OCI-LY3 (cell line): ENCODE data around the gene CLSTN2.

Experiments
- H2AFZ ChIP-seq: fragments of 200-600, 300-600 bp; shearing (Covaris generic); 2 replicates; pipeline ENCODE4 v1.6.0; 2014; ENCODE audit warnings: antibody characterized with exemption, low read depth, low read length
- H3K27ac ChIP-seq: fragments of 200-600, 300-600 bp; sonication (generic); 2 replicates; pipeline ENCODE4 v1.5.1; 2014; ENCODE audit warnings: mild to moderate bottlenecking, low read length, moderate library complexity, mixed read lengths
- H3K27me3 ChIP-seq: fragments of 200-600, 300-600 bp; sonication (generic); 2 replicates; pipeline ENCODE4 v1.6.1; 2014; ENCODE audit warnings: low read depth, low read length, mixed read lengths
- H3K36me3 ChIP-seq: fragments of 200-600, 300-600 bp; sonication (generic); replicated peaks from 2 replicates; pipeline ENCODE3; 2014; ENCODE audit warnings: low read depth, low read length, mixed read lengths
- H3K4me1 ChIP-seq: fragments of 300-600, 200-600 bp; sonication (generic); 2 replicates; pipeline ENCODE4 v1.6.1; 2014; ENCODE audit warnings: low read length, mixed read lengths
- H3K4me2 ChIP-seq: fragments of 200-600, 300-600 bp; sonication (generic); 2 replicates; pipeline ENCODE4 v1.6.1; 2014; ENCODE audit warnings: low read length, mixed read lengths
- H3K4me3 ChIP-seq: fragments of 300-600, 200-600 bp; sonication (generic); 2 replicates; pipeline ENCODE4 v1.5.1; 2014; ENCODE audit warnings: antibody characterized with exemption, mild to moderate bottlenecking, low read length, moderate library complexity
- H3K79me2 ChIP-seq: fragments of 300-600, 200-600 bp; shearing (Covaris generic); 2 replicates; pipeline ENCODE4 v1.6.1; 2014; ENCODE audit warnings: mild to moderate bottlenecking, low read length, mixed read lengths
- H3K9ac ChIP-seq: fragments of 300-600, 200-600 bp; shearing (Covaris generic); 2 replicates; pipeline ENCODE4 v1.6.0; 2014; ENCODE audit warnings: mild to moderate bottlenecking, low read length, moderate library complexity
- H3K9me3 ChIP-seq: fragments of 200-600, 300-600 bp; shearing (Covaris generic); 2 replicates; pipeline ENCODE4 v1.6.1; 2014; ENCODE audit warnings: low read length, mixed read lengths; ENCODE audit not compliant: insufficient read depth
- H4K20me1 ChIP-seq: fragments of 200-600, 300-600 bp; sonication (generic); 2 replicates; pipeline ENCODE4 v1.6.1; 2016; ENCODE audit warnings: low read length, mixed read lengths; ENCODE audit not compliant: insufficient read depth
- EZH2phosphoT487 ChIP-seq: fragments of 200-600 bp; shearing (Covaris generic); IDR thresholded peaks from 2 replicates; pipeline ENCODE4 v1.6.1; 2018; ENCODE audit warnings: antibody characterized with exemption, mixed run types, low read depth
- TF ChIP-seq, protein P1 (sequence below): fragments of 200-600, 300-600 bp; sonication (generic); IDR thresholded peaks from 2 replicates; pipeline ENCODE4 v1.5.1; 2014; ENCODE audit warnings: antibody characterized with exemption, low read length, low read depth

The CLSTN2 gene

DNA sequence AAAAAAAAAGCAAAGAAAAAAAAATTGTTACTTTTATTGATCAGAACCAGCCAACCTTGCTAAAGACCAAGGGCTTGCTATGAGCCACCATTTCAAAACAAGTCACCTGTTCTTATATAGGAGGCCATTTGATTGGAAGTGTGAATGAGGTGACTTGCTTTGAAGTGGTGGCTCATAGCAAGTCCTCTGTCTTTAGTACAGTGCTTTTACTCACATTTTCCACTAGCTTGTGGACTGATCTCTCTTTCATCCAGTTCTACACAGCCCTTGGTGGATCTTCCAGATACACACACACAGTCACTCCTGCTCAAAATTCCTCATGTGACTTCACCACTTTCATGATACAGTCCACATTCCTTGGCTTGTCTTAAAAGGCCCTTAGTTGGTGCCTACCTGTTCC, 13.5 kb downstream of the CLSTN2 start:
- Histone ChIP-seq H3K4me2 (no peak overlapping the region), H3K27me3 (peaks cover 17% of the 10 kb centered on the region), H3K79me2 (no peaks in the 10 kb centered on the region), H3K36me3 (no peaks in the 10 kb centered on the region), H3K9me3 (no peaks in the 10 kb centered on the region), H4K20me1 (no peaks in the 10 kb centered on the region), H3K27ac (no peak overlapping the region), H3K9ac (no peak overlapping the region), H2AFZ (no peak overlapping the region), H3K4me1 (0 out of 2 replicates have a peak, but pooled peaks cover 3% of the 10 kb centered on the region), H3K4me3 (no peak overlapping the region)
- TF ChIP-seq EZH2phosphoT487: no peak

DNA sequence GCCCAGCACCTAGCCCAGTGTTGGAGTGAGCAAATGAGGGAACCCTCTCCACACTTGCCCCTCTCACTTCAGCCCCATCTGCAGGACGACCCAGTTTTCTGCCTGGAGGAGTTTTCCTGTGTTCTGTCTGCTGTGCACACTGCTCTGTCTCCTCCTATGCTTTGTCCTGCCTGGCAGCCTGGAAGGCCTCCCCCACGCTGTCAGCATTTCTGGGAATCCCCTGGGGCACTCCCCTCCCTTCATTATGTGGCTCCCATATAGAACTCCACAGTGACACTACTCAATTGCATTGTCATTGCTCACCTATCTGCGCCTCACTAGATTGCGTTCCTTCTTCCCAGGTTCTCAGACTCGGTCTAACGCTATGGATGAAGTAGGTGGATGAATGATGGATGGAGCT, 13.9 kb downstream of the CLSTN2 start:
- Histone ChIP-seq H3K36me3 (no peaks in the 10 kb centered on the region), H2AFZ (no peak overlapping the region), H3K27ac (no peak overlapping the region), H3K79me2 (no peaks in the 10 kb centered on the region), H3K4me2 (no peak overlapping the region), H4K20me1 (no peaks in the 10 kb centered on the region), H3K4me1 (0 out of 2 replicates have a peak, but pooled peaks cover 3% of the 10 kb centered on the region), H3K4me3 (no peak overlapping the region), H3K27me3 (peaks cover 18% of the 10 kb centered on the region), H3K9ac (no peak overlapping the region), H3K9me3 (no peaks in the 10 kb centered on the region)
- TF ChIP-seq, protein P1, sequence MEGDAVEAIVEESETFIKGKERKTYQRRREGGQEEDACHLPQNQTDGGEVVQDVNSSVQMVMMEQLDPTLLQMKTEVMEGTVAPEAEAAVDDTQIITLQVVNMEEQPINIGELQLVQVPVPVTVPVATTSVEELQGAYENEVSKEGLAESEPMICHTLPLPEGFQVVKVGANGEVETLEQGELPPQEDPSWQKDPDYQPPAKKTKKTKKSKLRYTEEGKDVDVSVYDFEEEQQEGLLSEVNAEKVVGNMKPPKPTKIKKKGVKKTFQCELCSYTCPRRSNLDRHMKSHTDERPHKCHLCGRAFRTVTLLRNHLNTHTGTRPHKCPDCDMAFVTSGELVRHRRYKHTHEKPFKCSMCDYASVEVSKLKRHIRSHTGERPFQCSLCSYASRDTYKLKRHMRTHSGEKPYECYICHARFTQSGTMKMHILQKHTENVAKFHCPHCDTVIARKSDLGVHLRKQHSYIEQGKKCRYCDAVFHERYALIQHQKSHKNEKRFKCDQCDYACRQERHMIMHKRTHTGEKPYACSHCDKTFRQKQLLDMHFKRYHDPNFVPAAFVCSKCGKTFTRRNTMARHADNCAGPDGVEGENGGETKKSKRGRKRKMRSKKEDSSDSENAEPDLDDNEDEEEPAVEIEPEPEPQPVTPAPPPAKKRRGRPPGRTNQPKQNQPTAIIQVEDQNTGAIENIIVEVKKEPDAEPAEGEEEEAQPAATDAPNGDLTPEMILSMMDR: no peak
- TF ChIP-seq EZH2phosphoT487: no peak

DNA sequence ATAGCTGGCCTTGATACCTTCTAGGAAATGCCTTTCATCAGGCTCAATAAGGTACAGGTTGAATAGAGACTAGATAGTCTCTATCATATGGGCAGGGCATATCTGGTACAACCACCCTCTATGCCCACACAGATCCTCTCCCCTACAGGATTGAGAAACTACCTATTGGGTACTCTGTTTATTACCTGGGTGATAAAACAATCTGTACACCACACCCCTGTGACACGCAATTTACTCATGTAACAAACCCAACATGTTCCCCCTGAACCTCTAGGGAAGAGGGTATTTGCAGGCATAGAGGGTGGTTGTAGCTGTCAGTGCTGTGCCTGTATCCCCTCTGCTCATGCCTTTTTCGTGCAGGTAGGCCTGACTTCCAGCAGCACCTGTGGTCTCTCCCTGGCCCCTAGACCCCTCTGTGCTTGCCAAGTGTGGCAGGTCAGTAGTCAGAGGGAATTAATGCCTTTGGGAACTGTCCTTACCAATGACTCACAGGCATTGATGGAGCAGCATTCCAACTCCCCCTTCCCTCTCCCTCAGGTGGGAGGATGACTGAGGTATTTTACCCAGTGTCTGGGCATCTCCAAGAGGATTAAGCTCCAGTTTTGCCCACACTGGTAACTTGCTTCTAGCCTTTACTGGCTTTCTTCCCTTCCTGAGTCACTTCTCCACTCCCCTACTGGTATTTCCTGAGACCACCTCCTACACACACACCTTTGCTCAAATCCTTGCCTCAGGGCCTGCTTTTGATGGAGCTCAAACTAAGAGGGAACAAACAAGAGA, 18.3 kb downstream of the CLSTN2 start:
- no peak for TF ChIP-seq EZH2phosphoT487
- TF ChIP-seq, protein P1: no peak
- Histone ChIP-seq H3K27ac (no peak overlapping the region), H3K4me3 (no peak overlapping the region), H3K4me2 (no peak overlapping the region), H3K36me3 (no peaks in the 10 kb centered on the region), H3K9ac (no peak overlapping the region), H3K9me3 (no peaks in the 10 kb centered on the region), H2AFZ (no peak overlapping the region), H3K27me3 (peaks cover 31% of the 10 kb centered on the region), H3K79me2 (no peaks in the 10 kb centered on the region), H3K4me1 (0 out of 2 replicates have a peak, but pooled peaks cover 3% of the 10 kb centered on the region), H4K20me1 (no peaks in the 10 kb centered on the region)

DNA sequence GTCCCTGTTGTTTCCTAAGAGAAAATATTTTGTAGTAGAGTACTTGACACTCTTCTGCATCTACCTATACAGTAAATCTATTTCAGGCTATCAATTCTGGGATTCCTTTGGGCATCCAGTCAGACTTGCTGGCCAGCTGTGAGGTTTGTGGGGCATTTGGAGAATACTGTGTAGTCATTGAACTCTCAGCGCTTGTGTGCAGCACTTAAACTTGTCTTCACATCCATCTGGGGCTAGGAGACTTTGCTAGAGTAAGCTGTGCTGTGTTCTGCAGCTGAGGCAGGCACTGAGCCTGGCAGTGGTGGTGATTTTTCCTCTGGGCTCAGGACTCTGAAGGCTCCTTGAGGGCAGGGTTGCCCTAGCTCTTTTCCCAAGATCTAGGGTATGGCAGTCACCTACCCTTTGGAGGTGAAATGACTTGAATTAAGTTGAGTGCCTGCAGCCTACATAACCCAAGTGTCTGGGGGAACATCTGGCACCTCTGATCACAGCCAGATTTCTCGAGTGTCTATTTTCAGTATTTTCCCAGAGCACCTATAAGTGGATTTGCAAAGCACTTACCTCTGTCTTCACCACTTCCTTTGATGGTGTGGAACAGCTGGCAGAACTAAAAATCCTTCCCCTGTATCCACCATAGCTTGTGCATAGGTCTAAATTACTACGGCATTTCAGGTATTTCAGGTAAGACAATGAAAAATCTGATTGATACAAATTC, 19.3 kb downstream of the CLSTN2 start:
- Histone ChIP-seq H3K79me2 (no peaks in the 10 kb centered on the region), H4K20me1 (no peaks in the 10 kb centered on the region), H3K4me3 (no peak overlapping the region), H3K9ac (no peak overlapping the region), H3K36me3 (no peaks in the 10 kb centered on the region), H3K27ac (no peak overlapping the region), H3K27me3 (peaks cover 34% of the 10 kb centered on the region), H3K4me2 (no peak overlapping the region), H3K9me3 (no peaks in the 10 kb centered on the region), H2AFZ (no peak overlapping the region), H3K4me1 (no peaks in the 10 kb centered on the region)
- no peak for TF ChIP-seq EZH2phosphoT487
- TF ChIP-seq, protein P1: no peak
